C4-2B (cell line): ENCODE results near the gene GSX1.
"Not testable (repeated sequence)": the region's sequence is repeated elsewhere in the genome, so short reads cannot be mapped to it uniquely, and the experiment has no call there.

Source experiments
- H3K27ac ChIP-seq: fragments of 450-650 bp; 2 replicates; pipeline ENCODE4 v1.5.1; 2017
- CTCF ChIP-seq: fragments of 450-650 bp; conservative IDR thresholded peaks from 2 replicates; pipeline ENCODE4 v1.5.1; 2017; ENCODE audit warnings: mild to moderate bottlenecking
- ZFX ChIP-seq: fragments of 450-650 bp; IDR thresholded peaks from 2 replicates; pipeline ENCODE4 v1.6.1; 2017

GSX1 gene

GRCh38 chr13:27792393-27793218 is at the start of gene GSX1:
GSX1 (plus strand) TSS chr13:27792483; CDS start chr13:27792691, 208 bp downstream.
- no peak within 1 kb of the TSS for H3K27ac ChIP-seq
- TF ChIP-seq ZFX (no peak), CTCF (no peak)

- TF ChIP-seq ZFX, result no peak
- TF ChIP-seq CTCF, result no peak
- H3K27ac ChIP-seq, result no peak overlapping the region
These were observed 47.5 kb upstream of the GSX1 start for GRCh38 chr13:27744801-27745200.

GRCh38 chr13:27745301-27745700 is 47.0 kb upstream of the GSX1 start:
- no peak overlapping the region for H3K27ac ChIP-seq
- TF ChIP-seq ZFX (no peak), CTCF (no peak)

GRCh38 chr13:27748143-27748542 is 44.1 kb upstream of the GSX1 start:
- H3K27ac ChIP-seq, result not testable (repeated sequence)

GRCh38 chr13:27751953-27752532 is 40.2 kb upstream of the GSX1 start:
- H3K27ac ChIP-seq, result no peak overlapping the region
- TF ChIP-seq CTCF (no peak), ZFX (no peak)

GRCh38 chr13:27765650-27766049 is 26.6 kb upstream of the GSX1 start:
- no peak overlapping the region for H3K27ac ChIP-seq
- TF ChIP-seq ZFX, result peak; percentile 22; the same call in 1 of the 2 replicates
- TF ChIP-seq CTCF, result peak; percentile 18

- no peak for TF ChIP-seq ZFX
- TF ChIP-seq CTCF, result peak; percentile 91
- no peak overlapping the region for H3K27ac ChIP-seq
These were observed 21.5 kb upstream of the GSX1 start for GRCh38 chr13:27770809-27771208.
